Smooth muscle cell (in vitro differentiated cells): ENCODE results near the gene RANGRF. TPM values are rescaled to one million over a fixed set of nuclear protein-coding genes. Genes with fewer than 3 reads are reported as not detected.

Experiments used
- DNase-seq: peaks from one replicate; lab custom pipeline; 2025; ENCODE audit not compliant: unreplicated experiment; lab: John Stamatoyannopoulos, UW
- H2AFZ ChIP-seq: fragments of 200-600 bp; sonication (generic); 2 replicates; pipeline ENCODE4 v1.6.0; 2016; ENCODE audit warnings: antibody characterized with exemption, low read depth, mild to moderate bottlenecking
- H3F3A ChIP-seq: fragments of 200-600 bp; sonication (generic); 2 replicates; pipeline ENCODE4 v1.6.0; 2017; ENCODE audit warnings: antibody characterized with exemption, low read depth
- H3K27ac ChIP-seq: fragments of 200-600 bp; sonication (generic); 2 replicates; pipeline ENCODE4 v1.5.1; 2016; ENCODE audit warnings: low read depth, mild to moderate bottlenecking
- H3K27me3 ChIP-seq: fragments of 200-600 bp; sonication (generic); 2 replicates; pipeline ENCODE4 v1.6.1; 2016; ENCODE audit warnings: low read depth, mild to moderate bottlenecking
- H3K36me3 ChIP-seq: fragments of 200-600 bp; sonication (generic); 2 replicates; pipeline ENCODE4 v1.5.1; 2016; ENCODE audit warnings: low read depth
- H3K4me1 ChIP-seq: fragments of 200-600 bp; sonication (generic); 2 replicates; pipeline ENCODE4 v1.5.1; 2016; ENCODE audit warnings: low read depth
- H3K4me2 ChIP-seq: fragments of 200-600 bp; sonication (generic); 2 replicates; pipeline ENCODE4 v1.6.0; 2016; ENCODE audit warnings: mild to moderate bottlenecking
- H3K4me3 ChIP-seq: fragments of 200-600 bp; sonication (generic); 2 replicates; pipeline ENCODE4 v1.5.1; 2016; ENCODE audit warnings: mild to moderate bottlenecking
- H3K79me2 ChIP-seq: fragments of 200-600 bp; sonication (generic); 2 replicates; pipeline ENCODE4 v1.6.0; 2016; ENCODE audit warnings: low read depth, mild to moderate bottlenecking
- H3K9ac ChIP-seq: fragments of 200-600 bp; sonication (generic); 2 replicates; pipeline ENCODE4 v1.6.0; 2016; ENCODE audit warnings: low read depth
- H3K9me3 ChIP-seq: fragments of 200-600 bp; sonication (generic); replicated peaks from 2 replicates; pipeline ENCODE4 v1.5.1; 2016; ENCODE audit warnings: low read depth
- H4K20me1 ChIP-seq: fragments of 200-600 bp; sonication (generic); 2 replicates; pipeline ENCODE4 v1.6.0; 2016; ENCODE audit warnings: low read depth
- WGBS: methylation state at CpG from one replicate; pipeline ENCODE4 v1.1.7; 2016; ENCODE audit warnings: low lambda C conversion rate; 5-methylcytosine and 5-hydroxymethylcytosine counted together
- polyA plus RNA-seq: library from polyadenylated mRNA; unstranded; fragments of >200 nt; fragmentation: Nextera tagmentation; extraction: Ambion mirVana; gene quantifications from 2 replicates; pipeline ENCODE4 v1.2.1, GENCODE V29; 2016
- total RNA-seq: library from RNA; depleted of rRNA; stranded (reverse); fragments of >200 nt; gene quantifications from 2 replicates; pipeline ENCODE4 v1.2.3, GENCODE V29; 2014
- TF ChIP-seq, protein P1 (sequence below): fragments of 200-600 bp; sonication (generic); IDR thresholded peaks from 2 replicates; pipeline ENCODE4 v1.5.1; 2017; ENCODE audit warnings: borderline replicate concordance, mild to moderate bottlenecking, antibody characterized with exemption; ENCODE audit not compliant: insufficient read depth, poor library complexity, severe bottlenecking

Gene RANGRF
- total and polyA plus RNA-seq, 2 experiments from 2014 or later, result 13.4 to 44.9 TPM

DNA sequence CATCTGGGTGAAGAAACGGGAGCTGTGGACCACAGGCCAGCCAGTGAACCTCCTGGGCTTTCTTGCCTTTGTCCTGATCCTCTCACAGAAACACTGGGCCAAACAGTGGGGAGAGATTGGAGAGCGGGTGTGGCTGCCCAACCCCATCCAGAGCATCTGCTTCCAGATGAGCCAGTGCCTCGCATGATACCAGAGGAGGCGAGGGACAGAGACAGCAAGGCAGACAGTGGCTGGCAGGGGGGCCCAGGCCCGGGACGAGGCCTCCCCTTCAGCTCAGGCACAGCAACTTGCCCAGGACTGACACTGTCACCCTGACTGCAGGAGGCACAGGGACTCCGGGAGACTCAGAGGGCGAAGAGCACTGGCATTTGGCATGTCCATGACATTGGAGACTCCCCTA lies 33.6 kb downstream of the RANGRF start:
- no peaks in the 10 kb centered on the region for H3F3A ChIP-seq
- H3K4me3 ChIP-seq, result no peak overlapping the region
- peaks cover 20% of the 10 kb centered on the region for H3K27me3 ChIP-seq
- 87% methylated on average over 6 of the region's 8 CpGs for WGBS
- no peaks in the 10 kb centered on the region for H4K20me1 ChIP-seq
- no peak overlapping the region for H3K9ac ChIP-seq
- no peaks in the 10 kb centered on the region for H3K36me3 ChIP-seq
- no peak overlapping the region for H3K27ac ChIP-seq
- H3K79me2 ChIP-seq, result no peaks in the 10 kb centered on the region
- H3K4me2 ChIP-seq, result no peak overlapping the region
- H2AFZ ChIP-seq, result no peak overlapping the region
- no peaks in the 10 kb centered on the region for H3K9me3 ChIP-seq
- TF ChIP-seq, protein P1, sequence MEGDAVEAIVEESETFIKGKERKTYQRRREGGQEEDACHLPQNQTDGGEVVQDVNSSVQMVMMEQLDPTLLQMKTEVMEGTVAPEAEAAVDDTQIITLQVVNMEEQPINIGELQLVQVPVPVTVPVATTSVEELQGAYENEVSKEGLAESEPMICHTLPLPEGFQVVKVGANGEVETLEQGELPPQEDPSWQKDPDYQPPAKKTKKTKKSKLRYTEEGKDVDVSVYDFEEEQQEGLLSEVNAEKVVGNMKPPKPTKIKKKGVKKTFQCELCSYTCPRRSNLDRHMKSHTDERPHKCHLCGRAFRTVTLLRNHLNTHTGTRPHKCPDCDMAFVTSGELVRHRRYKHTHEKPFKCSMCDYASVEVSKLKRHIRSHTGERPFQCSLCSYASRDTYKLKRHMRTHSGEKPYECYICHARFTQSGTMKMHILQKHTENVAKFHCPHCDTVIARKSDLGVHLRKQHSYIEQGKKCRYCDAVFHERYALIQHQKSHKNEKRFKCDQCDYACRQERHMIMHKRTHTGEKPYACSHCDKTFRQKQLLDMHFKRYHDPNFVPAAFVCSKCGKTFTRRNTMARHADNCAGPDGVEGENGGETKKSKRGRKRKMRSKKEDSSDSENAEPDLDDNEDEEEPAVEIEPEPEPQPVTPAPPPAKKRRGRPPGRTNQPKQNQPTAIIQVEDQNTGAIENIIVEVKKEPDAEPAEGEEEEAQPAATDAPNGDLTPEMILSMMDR, result no peak
- H3K4me1 ChIP-seq, result peaks cover 6% of the 10 kb centered on the region
- no peak for DNase-seq

DNA sequence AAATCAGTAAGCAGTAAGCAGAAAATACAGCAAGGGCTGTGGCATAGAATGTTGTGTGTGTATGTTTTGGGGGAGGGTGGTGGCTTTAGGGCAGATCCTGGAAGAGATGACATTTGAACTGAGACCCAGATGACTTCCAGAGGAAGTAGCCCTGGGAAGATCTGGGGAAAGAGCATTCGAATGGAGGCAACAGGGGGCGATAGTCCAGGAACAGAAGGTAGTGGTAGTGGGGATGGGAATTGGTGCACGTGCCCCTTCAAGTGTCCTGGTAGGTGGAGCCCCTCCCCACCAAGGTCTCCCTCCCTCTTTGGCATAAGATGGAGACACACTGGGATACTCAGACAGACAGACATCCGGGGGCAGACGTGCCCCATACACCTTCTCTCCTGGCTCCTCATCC lies 35.7 kb downstream of the RANGRF start:
- Histone ChIP-seq H4K20me1 (no peaks in the 10 kb centered on the region), H3K4me1 (peaks cover 6% of the 10 kb centered on the region), H2AFZ (no peak overlapping the region), H3K27ac (no peak overlapping the region), H3K9me3 (no peaks in the 10 kb centered on the region), H3K9ac (no peak overlapping the region), H3K4me2 (no peak overlapping the region), H3K27me3 (peaks cover 2% of the 10 kb centered on the region), H3K4me3 (no peak overlapping the region), H3K79me2 (no peaks in the 10 kb centered on the region), H3K36me3 (no peaks in the 10 kb centered on the region), H3F3A (no peaks in the 10 kb centered on the region)
- DNase-seq, result no peak
- 88% methylated on average over 5 of the region's 5 CpGs for WGBS
- TF ChIP-seq, protein P1, result no peak

DNA sequence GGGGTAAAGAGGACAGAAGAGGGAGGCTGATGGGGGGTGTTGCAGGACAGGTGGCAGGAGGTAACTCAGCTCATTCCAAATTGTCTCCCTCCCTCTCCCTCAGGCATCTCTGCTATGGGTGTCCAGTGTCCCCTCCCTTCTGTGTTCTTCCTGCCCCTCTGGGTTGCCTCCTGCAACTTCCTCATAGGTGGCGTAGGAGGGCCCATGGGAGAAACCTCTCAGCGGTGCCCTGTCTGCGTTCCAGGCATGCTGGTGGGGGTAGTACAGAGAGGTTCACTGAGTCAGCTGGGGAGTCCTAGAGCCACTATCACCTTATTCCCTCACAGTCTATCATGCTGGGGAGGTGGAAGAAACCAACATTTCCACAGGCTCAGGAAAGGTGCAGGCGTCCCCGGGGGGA lies 36.5 kb downstream of the RANGRF start:
- Histone ChIP-seq H3K27me3 (no peaks in the 10 kb centered on the region), H3K4me1 (peaks cover 6% of the 10 kb centered on the region), H2AFZ (no peak overlapping the region), H3K9ac (no peak overlapping the region), H3K4me2 (no peak overlapping the region), H3K27ac (no peak overlapping the region), H4K20me1 (no peaks in the 10 kb centered on the region), H3K79me2 (no peaks in the 10 kb centered on the region), H3F3A (no peaks in the 10 kb centered on the region), H3K4me3 (no peak overlapping the region), H3K9me3 (no peaks in the 10 kb centered on the region), H3K36me3 (no peaks in the 10 kb centered on the region)
- TF ChIP-seq, protein P1, result no peak
- DNase-seq, result no peak
- WGBS, result 94% methylated on average over 5 of the region's 5 CpGs

DNA sequence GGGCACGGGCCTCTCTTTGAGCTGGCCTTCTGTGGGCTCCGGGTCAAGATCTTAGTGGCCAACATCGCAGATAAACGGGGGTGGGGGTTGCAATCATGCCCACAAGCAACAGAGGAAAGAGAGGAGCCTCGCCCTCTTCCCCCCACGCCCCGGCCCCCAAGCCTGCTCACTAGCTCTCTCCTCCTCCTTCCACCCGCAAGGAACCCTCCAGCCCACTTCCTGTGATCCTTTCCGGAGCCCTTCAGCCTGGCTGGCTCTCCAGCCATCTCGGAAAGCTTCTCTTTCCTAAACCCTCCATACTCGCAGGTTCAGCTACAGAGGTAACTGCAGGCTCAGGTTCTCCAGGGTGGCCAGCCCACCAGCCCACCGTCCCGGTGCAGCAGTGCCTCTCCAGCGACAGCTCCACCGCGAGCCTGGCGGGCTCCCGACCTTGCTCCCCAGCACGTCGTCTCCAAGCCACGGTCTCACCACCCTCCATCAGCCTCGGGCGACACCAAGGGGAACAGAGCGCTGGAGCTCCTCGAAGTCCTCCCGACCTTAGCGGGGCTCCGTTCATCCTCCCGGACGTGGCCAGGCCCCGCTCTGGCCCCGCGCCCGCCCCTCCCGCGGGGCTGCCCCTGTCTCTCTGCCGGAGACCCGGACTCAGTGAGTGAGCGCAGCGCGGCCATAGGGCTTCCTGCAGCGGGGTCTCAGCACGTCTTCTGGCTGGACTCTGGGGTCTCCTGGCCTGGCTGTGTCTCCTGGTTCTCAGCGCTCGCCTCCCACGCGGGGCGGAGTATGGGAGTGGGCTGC lies 38.2 kb downstream of the RANGRF start:
- Histone ChIP-seq H3K79me2 (no peaks in the 10 kb centered on the region), H3K9me3 (no peaks in the 10 kb centered on the region), H4K20me1 (no peaks in the 10 kb centered on the region), H3K4me1 (peaks cover 6% of the 10 kb centered on the region), H3K4me3 (peak overlapping the region; percentile 64), H3K4me2 (peak overlapping the region; percentile 95), H3K27ac (no peak overlapping the region), H3K27me3 (no peaks in the 10 kb centered on the region), H2AFZ (peak overlapping the region; percentile 96), H3K36me3 (no peaks in the 10 kb centered on the region), H3F3A (no peaks in the 10 kb centered on the region), H3K9ac (peak overlapping the region; percentile 61)
- TF ChIP-seq, protein P1, result no peak
- DNase-seq, result peak; percentile 15
- WGBS, result 5% methylated on average over 27 of the region's 48 CpGs
